IPS-11a (cell line): ENCODE measurements around the gene COLEC11.
"Not testable (repeated sequence)": the region's sequence is repeated elsewhere in the genome, so short reads cannot be mapped to it uniquely, and the experiment has no call there.

Experiments
- H3K4me3 ChIP-seq: one replicate; pipeline ENCODE4 v1.5.1; 2013; ENCODE audit warnings: low read depth, low read length, control low read depth

Gene COLEC11

GRCh38 chr2:3650140-3650920 is 55.4 kb downstream of the COLEC11 start:
- no peak overlapping the region for H3K4me3 ChIP-seq

- peak overlapping the region; percentile 13 for H3K4me3 ChIP-seq
Observed at GRCh38 chr2:3651691-3652648, 57.1 kb downstream of the COLEC11 start.

GRCh38 chr2:3652896-3653625 is 58.1 kb downstream of the COLEC11 start:
- no peak overlapping the region for H3K4me3 ChIP-seq

DNA sequence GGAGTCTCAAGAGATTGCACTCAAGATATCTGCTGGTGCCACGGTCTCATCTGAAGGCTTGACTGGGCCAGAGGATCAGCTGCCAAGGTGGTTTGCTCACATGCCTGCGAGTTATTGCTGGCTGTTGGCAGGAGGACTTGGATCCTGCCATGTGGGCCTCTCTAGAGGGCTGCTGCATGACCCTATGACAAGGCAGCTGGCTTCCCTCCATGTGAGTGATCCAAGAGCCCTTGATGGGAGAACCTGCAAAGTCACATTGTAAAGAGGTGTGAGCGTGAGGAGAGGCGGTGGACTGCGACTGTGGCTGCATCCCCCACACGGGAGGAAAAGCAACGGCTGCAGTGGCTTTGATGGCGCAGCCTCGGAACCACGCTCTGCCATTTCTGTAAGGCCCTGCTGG is 59.1 kb downstream of the COLEC11 start:
- no peak overlapping the region for H3K4me3 ChIP-seq

DNA sequence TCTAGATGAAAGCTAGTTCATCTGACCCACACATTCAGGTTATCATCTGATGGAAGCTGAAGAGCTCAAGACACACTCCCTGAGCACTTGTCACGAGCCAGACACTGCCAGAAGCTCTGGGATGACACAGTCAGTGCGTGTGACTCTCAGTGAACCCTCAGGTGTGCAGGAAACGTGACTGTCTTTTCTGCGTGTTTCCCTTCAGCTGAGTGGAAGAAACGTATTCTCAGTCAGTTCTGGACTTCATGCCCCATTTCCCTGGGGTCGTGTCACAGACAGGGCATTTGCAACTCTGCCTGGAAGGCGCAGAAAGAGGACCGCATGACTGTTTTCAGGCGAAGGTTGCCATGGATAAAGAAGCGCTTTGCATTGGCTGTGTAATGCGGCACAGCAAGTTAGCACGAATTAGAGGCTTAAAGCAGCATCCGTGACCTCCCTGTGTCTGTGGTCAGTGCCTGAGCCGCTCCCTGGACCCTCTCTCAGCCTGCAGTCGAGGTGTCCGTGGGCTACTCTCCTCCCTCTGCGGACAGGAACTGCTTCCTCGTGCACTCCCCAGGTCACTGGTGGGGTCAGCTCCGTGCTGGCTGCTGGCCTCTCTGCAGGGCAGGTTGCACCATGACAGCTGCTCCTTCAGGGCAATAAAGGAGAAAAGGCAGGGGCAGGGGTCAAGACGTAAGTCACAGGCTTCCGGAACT is 59.8 kb downstream of the COLEC11 start:
- H3K4me3 ChIP-seq = no peak overlapping the region

GRCh38 chr2:3655871-3656761 is 61.2 kb downstream of the COLEC11 start:
- no peak overlapping the region for H3K4me3 ChIP-seq

- H3K4me3 ChIP-seq = no peak overlapping the region
Observed at GRCh38 chr2:3656762-3657721, 62.1 kb downstream of the COLEC11 start.

GRCh38 chr2:3657881-3658280 is 63.0 kb downstream of the COLEC11 start, which contains the start of gene ALLC:
ALLC (plus strand) TSS chr2:3658200; CDS start chr2:3671158, 12,958 bp downstream.
- no peak within 1 kb of the TSS for H3K4me3 ChIP-seq

- H3K4me3 ChIP-seq = no peak overlapping the region
Observed at GRCh38 chr2:3659447-3660432, 64.8 kb downstream of the COLEC11 start.

- not testable (repeated sequence) for H3K4me3 ChIP-seq
Observed at GRCh38 chr2:3660640-3661039, 65.7 kb downstream of the COLEC11 start.

DNA sequence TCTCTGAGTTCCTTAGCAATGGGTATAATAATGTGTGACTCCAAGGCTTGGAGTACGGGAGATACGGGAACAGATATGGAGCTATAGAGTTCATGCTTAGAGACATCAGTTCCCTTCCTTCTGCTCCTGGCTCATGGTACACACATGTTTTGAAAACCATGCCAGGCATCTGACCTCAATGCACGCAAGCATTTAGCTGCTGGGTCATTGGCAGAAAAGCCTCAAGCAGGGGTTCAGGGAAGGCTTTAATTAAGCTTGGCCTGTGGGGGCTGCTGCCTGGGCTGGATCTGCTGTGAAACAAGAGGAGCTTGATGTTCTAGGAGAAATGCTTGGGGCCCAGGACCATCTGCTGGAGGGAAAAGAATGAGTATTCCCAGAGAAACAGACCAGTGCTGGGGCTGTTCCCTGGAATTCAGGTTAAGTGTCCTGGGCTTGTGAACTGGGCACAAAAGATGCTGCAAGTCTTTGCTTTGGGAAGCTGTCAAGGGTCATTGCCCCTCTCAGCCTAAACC is 66.3 kb downstream of the COLEC11 start:
- H3K4me3 ChIP-seq = no peak overlapping the region

DNA sequence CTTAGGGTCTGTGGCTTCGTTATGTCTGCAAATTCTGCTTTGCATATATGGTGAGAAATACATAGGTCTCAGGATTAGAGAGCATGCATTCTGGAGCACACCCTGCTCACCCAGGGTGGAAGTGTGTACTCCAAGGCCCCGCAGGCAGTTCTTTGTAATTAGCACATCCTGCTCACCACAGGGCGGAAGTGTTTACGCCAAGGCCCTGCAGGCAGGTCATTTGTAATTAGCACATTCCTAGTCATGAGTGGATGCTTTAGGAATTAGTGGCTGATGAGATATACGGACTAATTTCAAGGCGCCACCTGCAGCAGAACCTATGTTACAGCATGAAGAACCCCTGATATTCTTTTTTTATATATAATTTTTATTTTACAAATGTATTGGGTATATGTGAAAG is 67.3 kb downstream of the COLEC11 start:
- H3K4me3 ChIP-seq = no peak overlapping the region

DNA sequence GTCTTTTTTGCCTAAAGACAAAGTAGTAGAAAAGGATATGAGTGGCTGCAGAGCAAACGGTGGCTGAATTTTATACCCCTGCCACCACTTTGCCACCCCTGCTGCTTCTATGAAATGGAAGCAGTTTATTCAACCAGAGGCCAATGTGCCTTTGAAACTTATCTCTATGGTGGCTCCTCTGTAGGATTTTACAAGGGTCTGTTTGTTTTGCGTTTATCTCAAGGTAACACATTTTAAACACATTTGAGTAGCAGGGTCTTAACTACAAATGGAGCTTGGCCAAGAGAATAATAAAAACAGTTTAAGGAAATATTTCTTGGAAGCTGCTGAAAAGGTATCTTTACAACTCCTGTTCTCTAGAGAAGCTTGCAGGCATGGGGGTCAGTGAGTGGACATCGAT is 69.2 kb downstream of the COLEC11 start:
- no peak overlapping the region for H3K4me3 ChIP-seq

DNA sequence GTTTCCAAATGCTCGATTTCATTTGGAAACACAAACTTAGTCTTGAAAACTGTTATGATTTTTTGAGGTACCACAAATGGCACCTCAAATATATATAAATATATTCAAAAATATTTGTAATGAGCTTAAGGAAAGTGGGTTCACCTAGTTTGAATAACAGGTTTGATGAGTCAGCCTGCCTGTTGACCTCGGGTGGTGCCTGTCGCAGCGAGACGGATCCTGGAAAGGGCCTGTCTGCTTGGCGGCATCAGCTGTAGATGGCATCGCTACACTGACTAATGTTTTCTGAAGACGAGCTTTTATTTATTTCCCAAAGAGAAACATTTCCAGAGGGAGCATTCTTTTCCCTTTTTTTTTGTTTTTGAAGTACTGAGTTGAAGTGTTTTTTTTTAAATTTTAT is 70.0 kb downstream of the COLEC11 start:
- H3K4me3 ChIP-seq = no peak overlapping the region

DNA sequence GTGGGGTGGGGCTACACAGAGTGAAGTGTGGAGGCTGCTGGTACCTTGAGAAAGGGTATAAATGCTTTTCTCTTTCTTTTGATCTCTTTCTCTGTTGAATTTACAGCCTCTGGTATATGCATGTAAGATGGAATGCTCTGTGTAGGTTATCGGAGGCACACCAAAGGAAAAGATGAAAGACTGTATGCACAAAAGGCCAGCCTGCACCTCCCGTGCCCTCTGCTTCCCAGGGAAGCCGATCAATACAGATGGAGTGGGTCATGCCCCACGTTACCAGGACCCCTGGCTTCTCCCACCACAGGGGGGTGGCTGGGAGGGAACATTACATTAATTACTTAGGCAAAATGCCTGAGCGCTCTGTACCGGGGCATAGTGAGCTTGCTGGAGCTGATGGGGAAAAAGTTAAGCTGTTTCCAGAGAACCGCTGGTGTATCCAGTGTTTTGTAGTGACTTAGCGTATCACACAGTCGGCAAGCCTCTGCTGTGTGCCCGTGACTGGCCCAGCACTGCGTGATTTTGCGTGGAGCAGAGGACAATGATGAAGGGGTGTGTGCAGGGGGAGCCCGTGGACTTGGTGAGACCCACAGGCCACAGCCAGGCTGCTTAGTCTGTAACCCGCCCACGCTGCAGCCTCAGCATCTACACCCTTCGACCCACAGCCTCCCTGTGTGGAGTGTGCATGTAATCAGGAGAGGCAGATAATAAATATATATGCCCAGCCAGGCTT is 71.1 kb downstream of the COLEC11 start:
- H3K4me3 ChIP-seq = no peak overlapping the region

DNA sequence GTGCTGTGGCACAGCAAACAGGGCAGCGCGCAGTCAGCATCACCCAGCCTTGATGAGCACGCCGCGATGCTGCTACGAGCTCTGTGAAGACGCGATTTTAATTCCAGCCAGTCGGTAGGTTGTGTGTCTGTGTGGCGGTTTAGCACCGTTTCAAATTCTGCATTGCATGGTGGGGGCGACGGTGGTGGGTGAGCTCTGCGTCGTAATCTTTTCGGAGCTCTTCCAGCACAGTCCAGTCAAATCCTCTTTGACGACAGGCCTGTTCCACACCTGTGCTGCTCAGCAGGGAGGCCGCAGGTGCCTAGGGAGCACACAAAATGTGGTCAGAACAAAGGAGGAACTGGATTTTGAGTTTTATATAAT is 71.7 kb downstream of the COLEC11 start:
- H3K4me3 ChIP-seq = no peak overlapping the region
